Mesenchymal stem cell (in vitro differentiated cells and primary cell): ENCODE results near the gene IGF2BP1.
"Not testable (repeated sequence)": the region's sequence is repeated elsewhere in the genome, so short reads cannot be mapped to it uniquely, and the experiment has no call there.

ENCODE experiments used
- DNase-seq: peaks from one replicate; pipeline ENCODE4 v3.0.0-alpha.2; 2013
- H2AFZ ChIP-seq: one replicate; pipeline ENCODE4 v1.6.1; 2013; ENCODE audit warnings: low read depth, mild to moderate bottlenecking, control low read depth, inconsistent platforms, low read length, moderate library complexity
- H2AK5ac ChIP-seq: 2 replicates; pipeline ENCODE4 v1.6.1; 2013; ENCODE audit warnings: low read length, moderate library complexity, mild to moderate bottlenecking, inconsistent platforms; ENCODE audit not compliant: severe bottlenecking
- H2BK120ac ChIP-seq: one replicate; pipeline ENCODE4 v1.6.1; 2013; ENCODE audit warnings: low read depth, mild to moderate bottlenecking, inconsistent platforms, low read length, moderate library complexity
- H2BK12ac ChIP-seq, 2 experiments: one replicate each; pipeline ENCODE4 v1.6.1; 2013; ENCODE audit warnings: inconsistent platforms in 2 of 2, low read length in 2 of 2, mild to moderate bottlenecking in 2 of 2, moderate library complexity in 2 of 2, control low read depth in 1 of 2
- H2BK15ac ChIP-seq: one replicate; pipeline ENCODE4 v1.6.1; 2013; ENCODE audit warnings: mild to moderate bottlenecking, low read depth, inconsistent platforms; ENCODE audit not compliant: poor library complexity, severe bottlenecking
- H2BK5ac ChIP-seq: 2 replicates; pipeline ENCODE4 v1.6.1; 2013; ENCODE audit warnings: low read depth, mild to moderate bottlenecking, low read length, control low read depth, inconsistent platforms; ENCODE audit not compliant: poor library complexity, severe bottlenecking
- H3K14ac ChIP-seq, 2 experiments: one replicate each; pipeline ENCODE4 v1.6.1; 2013; ENCODE audit warnings: inconsistent platforms in 2 of 2, low read length in 2 of 2, control low read depth in 1 of 2, mild to moderate bottlenecking in 1 of 2, moderate library complexity in 1 of 2
- H3K18ac ChIP-seq, 2 experiments: one replicate each; pipeline ENCODE4 v1.6.1; 2013; ENCODE audit warnings: inconsistent platforms in 2 of 2, low read length in 2 of 2, control low read depth in 1 of 2, low read depth in 1 of 2, mild to moderate bottlenecking in 1 of 2
- H3K23ac ChIP-seq, 2 experiments: one replicate each; pipeline ENCODE4 v1.6.1; 2013; ENCODE audit warnings: inconsistent platforms in 2 of 2, low read length in 2 of 2, mild to moderate bottlenecking in 2 of 2, moderate library complexity in 2 of 2, control low read depth in 1 of 2
- H3K27ac ChIP-seq: 2 replicates; pipeline ENCODE4 v1.5.1; 2013; ENCODE audit warnings: mild to moderate bottlenecking, moderate library complexity, low read length, control low read depth, inconsistent platforms; ENCODE audit not compliant: poor library complexity, severe bottlenecking
- H3K27me3 ChIP-seq, 2 experiments: 2 replicates each; pipeline versions ENCODE4 v1.6.1 to v1.7.0; 2013; ENCODE audit warnings: low read length in 2 of 2, mild to moderate bottlenecking in 2 of 2, moderate library complexity in 2 of 2, control low read depth in 1 of 2, inconsistent platforms in 1 of 2; ENCODE audit not compliant: control insufficient read depth in 1 of 2, insufficient read depth in 1 of 2
- H3K36me3 ChIP-seq, 2 experiments: 2 replicates each; pipeline versions ENCODE4 v1.6.1 to v1.7.0; 2013; ENCODE audit warnings: low read length in 2 of 2, control low read depth in 1 of 2, inconsistent platforms in 1 of 2, low read depth in 1 of 2, mild to moderate bottlenecking in 1 of 2; ENCODE audit not compliant: insufficient read depth in 2 of 2, control insufficient read depth in 1 of 2
- H3K4ac ChIP-seq, 2 experiments: one replicate each; pipeline ENCODE4 v1.6.1; 2013; ENCODE audit warnings: inconsistent platforms in 2 of 2, low read length in 2 of 2, mild to moderate bottlenecking in 2 of 2, moderate library complexity in 2 of 2, control low read depth in 1 of 2, low read depth in 1 of 2
- H3K4me1 ChIP-seq: 2 replicates; pipeline ENCODE4 v1.6.1; 2013; ENCODE audit warnings: low read depth, low read length, control low read depth; ENCODE audit not compliant: control insufficient read depth, insufficient read depth
- H3K4me2 ChIP-seq: 2 replicates; pipeline ENCODE4 v1.6.1; 2013; ENCODE audit warnings: low read length, mild to moderate bottlenecking, inconsistent platforms; ENCODE audit not compliant: poor library complexity, severe bottlenecking
- H3K4me3 ChIP-seq, 2 experiments: 2 replicates each; pipeline versions ENCODE4 v1.5.1 to v1.7.0; 2013; ENCODE audit warnings: low read length in 2 of 2, mild to moderate bottlenecking in 2 of 2, control low read depth in 1 of 2, low read depth in 1 of 2; ENCODE audit not compliant: insufficient read depth in 1 of 2
- H3K79me1 ChIP-seq: replicated peaks from 2 replicates; pipeline ENCODE4 v1.6.1; 2013; ENCODE audit warnings: mild to moderate bottlenecking, control low read depth, low read length, inconsistent platforms; ENCODE audit not compliant: poor library complexity, severe bottlenecking
- H3K9ac ChIP-seq: 2 replicates; pipeline ENCODE4 v1.7.0; 2013; ENCODE audit warnings: mild to moderate bottlenecking, low read length, moderate library complexity
- H3K9me3 ChIP-seq: 2 replicates; pipeline ENCODE4 v1.7.0; 2013; ENCODE audit warnings: mild to moderate bottlenecking, low read length; ENCODE audit not compliant: control insufficient read depth
- H4K8ac ChIP-seq: one replicate; pipeline ENCODE4 v1.6.1; 2013; ENCODE audit warnings: inconsistent platforms, mild to moderate bottlenecking, low read length, moderate library complexity
- H4K91ac ChIP-seq: one replicate; pipeline ENCODE4 v1.6.1; 2013; ENCODE audit warnings: mild to moderate bottlenecking, low read length, inconsistent platforms
- WGBS: methylation state at CpG from one replicate; pipeline ENCODE4 v1.1.7; 2013; ENCODE audit warnings: mixed read lengths; 5-methylcytosine and 5-hydroxymethylcytosine counted together

Gene IGF2BP1

GRCh38 chr17:49038544-49038943 is 41.4 kb downstream of the IGF2BP1 start:
- H3K4me1 ChIP-seq, result no peaks in the 10 kb centered on the region
- H2BK15ac ChIP-seq, result no peak overlapping the region
- no peak overlapping the region for H2BK12ac ChIP-seq
- H2BK120ac ChIP-seq, result no peak overlapping the region
- WGBS, result 100% methylated on average over 1 of the region's 2 CpGs
- no peak for DNase-seq
- H3K14ac ChIP-seq, result no peak overlapping the region
- no peaks in the 10 kb centered on the region for H3K9me3 ChIP-seq
- H3K4ac ChIP-seq, result no peak overlapping the region
- no peak overlapping the region for H2AFZ ChIP-seq
- no peak overlapping the region for H2AK5ac ChIP-seq
- no peak overlapping the region for H4K8ac ChIP-seq
- H3K27me3 ChIP-seq, result peaks cover 0 to 9% of the 10 kb centered on the region in 2 experiments
- H2BK5ac ChIP-seq, result no peak overlapping the region
- H3K4me3 ChIP-seq, result no peak overlapping the region
- H3K23ac ChIP-seq, result no peak overlapping the region
- H3K18ac ChIP-seq, result no peak overlapping the region
- H4K91ac ChIP-seq, result no peak overlapping the region
- H3K27ac ChIP-seq, result no peak overlapping the region
- peaks cover 6 to 72% of the 10 kb centered on the region in 2 experiments for H3K36me3 ChIP-seq
- H3K79me1 ChIP-seq, result peaks cover 47% of the 10 kb centered on the region
- H3K4me2 ChIP-seq, result no peak overlapping the region
- H3K9ac ChIP-seq, result no peak overlapping the region

GRCh38 chr17:49039518-49039917 is 42.3 kb downstream of the IGF2BP1 start:
- H2BK12ac ChIP-seq, H2BK5ac ChIP-seq: not testable (repeated sequence)
- 94% methylated on average over 6 of the region's 6 CpGs for WGBS

DNA sequence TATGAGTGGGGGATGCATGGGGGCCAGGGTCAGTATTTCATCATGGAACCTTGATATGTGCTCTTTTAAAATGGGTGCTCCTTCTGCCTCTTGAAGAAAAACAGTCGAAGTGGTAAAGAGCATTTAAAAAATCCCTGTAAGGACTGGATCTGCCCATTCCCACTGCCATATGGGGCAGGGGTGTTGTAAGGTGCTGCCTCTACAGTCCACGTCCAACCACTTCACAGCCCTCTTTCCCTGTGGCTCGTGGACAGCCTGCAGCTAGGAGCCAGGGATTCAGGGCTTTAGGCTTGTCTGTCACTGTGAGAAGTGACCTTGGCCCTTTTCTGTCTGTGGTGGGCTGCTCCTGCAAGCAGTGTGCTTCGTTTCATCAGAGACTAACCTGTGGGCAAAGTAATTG is 44.3 kb downstream of the IGF2BP1 start:
- WGBS, result 95% methylated on average over 4 of the region's 4 CpGs
- no peak overlapping the region for H2AK5ac ChIP-seq
- no peak overlapping the region for H2BK5ac ChIP-seq
- no peak overlapping the region for H2BK120ac ChIP-seq
- H3K18ac ChIP-seq, result no peak overlapping the region
- H3K27me3 ChIP-seq, result peaks cover 0 to 9% of the 10 kb centered on the region in 2 experiments
- no peak overlapping the region for H2AFZ ChIP-seq
- H2BK12ac ChIP-seq, result no peak overlapping the region
- no peak overlapping the region for H3K23ac ChIP-seq
- no peaks in the 10 kb centered on the region for H3K9me3 ChIP-seq
- no peak overlapping the region for H3K4me3 ChIP-seq
- H3K4me1 ChIP-seq, result no peaks in the 10 kb centered on the region
- no peak overlapping the region for H3K4ac ChIP-seq
- H3K14ac ChIP-seq, result no peak overlapping the region
- no peak for DNase-seq
- H3K79me1 ChIP-seq, result peaks cover 54% of the 10 kb centered on the region
- H2BK15ac ChIP-seq, result no peak overlapping the region
- no peak overlapping the region for H4K8ac ChIP-seq
- no peak overlapping the region for H3K27ac ChIP-seq
- no peak overlapping the region for H3K9ac ChIP-seq
- peaks cover 8 to 78% of the 10 kb centered on the region in 2 experiments for H3K36me3 ChIP-seq
- H3K4me2 ChIP-seq, result no peak overlapping the region
- no peak overlapping the region for H4K91ac ChIP-seq

More at GRCh38 chr17:49039518-49039917, 42.3 kb downstream of the IGF2BP1 start:
- H3K4me2 ChIP-seq, H3K9ac ChIP-seq, H3K4ac ChIP-seq, DNase-seq, H4K91ac ChIP-seq, H2AK5ac ChIP-seq, H3K4me3 ChIP-seq, H3K27me3 ChIP-seq, H2BK120ac ChIP-seq, H3K18ac ChIP-seq, H4K8ac ChIP-seq, H3K23ac ChIP-seq, H2AFZ ChIP-seq, H3K4me1 ChIP-seq, H3K9me3 ChIP-seq, H3K14ac ChIP-seq, H3K27ac ChIP-seq, H2BK15ac ChIP-seq: not testable (repeated sequence)
- Histone ChIP-seq H3K36me3 (peaks cover 6 to 74% of the 10 kb centered on the region in 2 experiments), H3K79me1 (peaks cover 56% of the 10 kb centered on the region)

GRCh38 chr17:49045376-49045775 is 48.2 kb downstream of the IGF2BP1 start:
- no peak overlapping the region for H4K91ac ChIP-seq
- no peak for DNase-seq

More at GRCh38 chr17:49045376-49045775, 48.2 kb downstream of the IGF2BP1 start:
- no peak overlapping the region for H3K4ac ChIP-seq
- H2AK5ac ChIP-seq, result no peak overlapping the region
- no peak overlapping the region for H2BK5ac ChIP-seq
- no peak overlapping the region for H2BK12ac ChIP-seq
- no peak overlapping the region for H3K14ac ChIP-seq
- no peak overlapping the region for H3K9ac ChIP-seq
- no peaks in the 10 kb centered on the region for H3K4me1 ChIP-seq
- H3K36me3 ChIP-seq, result peaks cover 15 to 84% of the 10 kb centered on the region in 2 experiments
- no peak overlapping the region for H2BK120ac ChIP-seq
- H3K9me3 ChIP-seq, result no peaks in the 10 kb centered on the region
- no peak overlapping the region for H2BK15ac ChIP-seq
- 100% methylated on average over 1 of the region's 2 CpGs for WGBS
- no peak overlapping the region for H4K8ac ChIP-seq
- H3K27me3 ChIP-seq, result peaks cover 0 to 3% of the 10 kb centered on the region in 2 experiments
- no peak overlapping the region for H3K4me3 ChIP-seq
- no peak overlapping the region for H3K27ac ChIP-seq
- no peak overlapping the region for H2AFZ ChIP-seq
- no peak overlapping the region for H3K18ac ChIP-seq
- peaks cover 50% of the 10 kb centered on the region for H3K79me1 ChIP-seq
- no peak overlapping the region for H3K23ac ChIP-seq
- H3K4me2 ChIP-seq, result no peak overlapping the region
